Gastrocnemius medialis (tissue), 4 donors: Measurements from ENCODE around the gene SPTBN2. TPM values are rescaled to one million over a fixed set of nuclear protein-coding genes. Genes with fewer than 3 reads are reported as not detected.

Experiments
- total RNA-seq, 4 donors: library from RNA; depleted of rRNA; stranded (reverse); fragments of >200 nt; gene quantifications; one replicate each; pipeline versions ENCODE4 v1.1.0 to v1.2.3, GENCODE V29; 2016

The SPTBN2 gene
- total RNA-seq, 4 donors from 2014 or later: 0.40 to 1.5 (median 1.0) TPM

Other genes with a start within 250 kb of the SPTBN2 start
- gene DPP3, start 248.8 kb downstream of the SPTBN2 start, total RNA-seq: 10 to 100 TPM; 28.5 to 58.5 (median 37.4) TPM
- 10 to 100 TPM; 19.8 to 34.5 (median 31.2) TPM for gene BBS1, start 218.6 kb downstream of the SPTBN2 start, total RNA-seq
- 10 to 100 TPM in 2 of 4 donors, 1 to 10 TPM in 2; 7.2 to 13.0 (median 11.2) TPM for gene ZDHHC24, start 183.2 kb downstream of the SPTBN2 start, total RNA-seq
- 1 to 10 TPM in 3 of 4 donors, under 1 TPM in 1; 0.85 to 2.4 (median 1.2) TPM for gene ACTN3, start 182.3 kb downstream of the SPTBN2 start, total RNA-seq
- 10 to 100 TPM; 49.1 to 87.0 (median 60.6) TPM for gene CTSF, start 160.6 kb downstream of the SPTBN2 start, total RNA-seq
- gene CCDC87, start 136.2 kb downstream of the SPTBN2 start, total RNA-seq: under 1 TPM in 2 of 4 donors, not detected in 2; 0.13 to 0.41 TPM
- 10 to 100 TPM in 3 of 4 donors, 1 to 10 TPM in 1; 9.0 to 12.3 (median 11.7) TPM for gene CCS, start 136.0 kb downstream of the SPTBN2 start, total RNA-seq
- 10 to 100 TPM; 17.0 to 43.2 (median 29.4) TPM for gene RBM14, start 112.6 kb downstream of the SPTBN2 start, total RNA-seq
- gene RBM4, start 90.5 kb downstream of the SPTBN2 start, total RNA-seq: 100 to 1,000 TPM in 1 of 4 donors, 10 to 100 TPM in 3; 62.4 to 117 (median 69.2) TPM
- 10 to 100 TPM in 1 of 4 donors, 1 to 10 TPM in 3; 4.5 to 11.7 (median 6.5) TPM for gene RBM4B, start 51.3 kb downstream of the SPTBN2 start, total RNA-seq
- gene RCE1, start 114.2 kb upstream of the SPTBN2 start, total RNA-seq: 10 to 100 TPM in 1 of 4 donors, 1 to 10 TPM in 3; 6.6 to 11.8 (median 8.3) TPM
- 10 to 100 TPM in 2 of 4 donors, 1 to 10 TPM in 2; 8.6 to 12.1 (median 10.1) TPM for gene LRFN4, start 127.8 kb upstream of the SPTBN2 start, total RNA-seq
- gene PC, start 229.2 kb upstream of the SPTBN2 start, total RNA-seq: 10 to 100 TPM; 13.1 to 67.6 (median 32.1) TPM
- not detected for gene C11orf86, start 246.1 kb upstream of the SPTBN2 start, total RNA-seq